HCT116 (cell line): Measurements from ENCODE around the gene TMC4. TPM values are rescaled to one million over a fixed set of nuclear protein-coding genes. Genes with fewer than 3 reads are reported as not detected.

Experiments
- ATAC-seq: fragments of 200-7000 bp; cut with Tn5 transposase; 2 replicates; pipeline ENCODE4 v1.9.1; 2020; ENCODE audit warnings: mild to moderate bottlenecking, moderate library complexity
- BruUV-seq: library from RNA; stranded (reverse); fragments of 400-500 nt; replicated peaks from 2 replicates; lab custom pipeline; 2021; lab: Mats Ljungman, UMichigan
- CTCF ChIA-PET: fragments of 300-600 bp; sonication (Branson Sonifier 250); formaldehyde crosslinking; loops from one replicate; lab custom pipeline; 2021; ENCODE audit warnings: antibody characterized with exemption; lab: Charles Lee
- POLR2A ChIA-PET: fragments of 300-600, 350-600 bp; sonication (Branson Sonifier 250); formaldehyde crosslinking; loops from one replicate; lab custom pipeline; 2021; ENCODE audit warnings: antibody characterized with exemption; lab: Charles Lee
- RAD21 ChIA-PET, 2 experiments: fragments of 300-600 bp; sonication (Branson Sonifier 250); formaldehyde crosslinking; loops; one replicate each; lab custom pipeline; 2023; ENCODE audit warnings: low total read pairs in 2 of 2; ENCODE audit not compliant: uncharacterized antibody in 2 of 2, unreplicated experiment in 2 of 2, low non-redundant PET in 1 of 2; lab: Charles Lee
- DNase-seq: peaks from one replicate; pipeline ENCODE4 v3.0.0-alpha.2; 2010; ENCODE audit warnings: low read depth, low spot score
- H2AFZ ChIP-seq: fragments of 200-600 bp; shearing (Covaris generic), sonication (generic); 2 replicates; pipeline ENCODE4 v1.6.1; 2017; ENCODE audit warnings: low read depth, mixed run types, mixed read lengths, antibody characterized with exemption, low read length; ENCODE audit not compliant: poor library complexity, severe bottlenecking
- H3K27ac ChIP-seq: 2 replicates; pipeline ENCODE4 v1.5.1; 2012; ENCODE audit warnings: low read depth, low read length
- H3K27me3 ChIP-seq: fragments of 200-600 bp; sonication (generic); 2 replicates; pipeline ENCODE4 v1.6.1; 2016; ENCODE audit warnings: mixed run types, low read length, mixed read lengths; ENCODE audit not compliant: insufficient read depth
- H3K36me3 ChIP-seq, 2 experiments: fragments of 200-500 bp in 1 of 2; fragments of 200-600 bp in 1 of 2; sonication (Bioruptor generic) in 1 of 2; sonication (generic) in 1 of 2; 2 replicates each; pipeline versions ENCODE4 v1.5.1 to v1.6.1; 2014 to 2016; ENCODE audit warnings: low read length in 2 of 2, inconsistent platforms in 1 of 2, mixed read lengths in 1 of 2, mixed run types in 1 of 2; ENCODE audit not compliant: insufficient read depth in 2 of 2, control insufficient read depth in 1 of 2
- H3K4me1 ChIP-seq, 2 experiments: fragments of 200-600 bp in 1 of 2; sonication (generic) in 1 of 2; 2 replicates each; pipeline versions ENCODE4 v1.5.1 to v1.6.1; 2012 to 2017; ENCODE audit warnings: low read length in 2 of 2, inconsistent platforms in 1 of 2, mild to moderate bottlenecking in 1 of 2, mixed read lengths in 1 of 2, mixed run types in 1 of 2, moderate library complexity in 1 of 2; ENCODE audit not compliant: insufficient read depth in 2 of 2, control insufficient read depth in 1 of 2
- H3K4me2 ChIP-seq: fragments of 200-600 bp; sonication (generic); 2 replicates; pipeline ENCODE4 v1.6.1; 2017; ENCODE audit warnings: mixed run types, low read length, mixed read lengths
- H3K4me3 ChIP-seq, 2 experiments: fragments of 200-600 bp in 1 of 2; sonication (generic) in 1 of 2; replicated peaks in 1 of 2; 2 replicates each; pipeline ENCODE4 v1.5.1; 2011 to 2016; ENCODE audit warnings: low read length in 2 of 2, control low read depth in 1 of 2, low read depth in 1 of 2, mild to moderate bottlenecking in 1 of 2, mixed read lengths in 1 of 2, mixed run types in 1 of 2
- H3K79me2 ChIP-seq: fragments of 200-600 bp; sonication (generic); 2 replicates; pipeline ENCODE4 v1.6.1; 2017; ENCODE audit warnings: mild to moderate bottlenecking, mixed run types, low read length, moderate library complexity, mixed read lengths; ENCODE audit not compliant: insufficient read depth
- H3K9ac ChIP-seq: fragments of 200-600 bp; sonication (generic); 2 replicates; pipeline ENCODE4 v1.6.1; 2016; ENCODE audit warnings: low read length, mixed read lengths
- H3K9me2 ChIP-seq: fragments of 200-600 bp; sonication (generic), shearing (Covaris generic); 2 replicates; pipeline ENCODE4 v1.6.1; 2017; ENCODE audit warnings: mixed run types, mild to moderate bottlenecking, moderate library complexity; ENCODE audit not compliant: insufficient read depth
- H3K9me3 ChIP-seq, 2 experiments: fragments of 200-500 bp in 1 of 2; fragments of 200-600 bp in 1 of 2; sonication (Bioruptor generic) in 1 of 2; sonication (generic) in 1 of 2; 2 replicates each; pipeline ENCODE4 v1.6.1; 2014 to 2017; ENCODE audit warnings: low read length in 2 of 2, mixed read lengths in 2 of 2, inconsistent platforms in 1 of 2, low read depth in 1 of 2, mild to moderate bottlenecking in 1 of 2, mixed run types in 1 of 2, moderate library complexity in 1 of 2; ENCODE audit not compliant: control insufficient read depth in 1 of 2, insufficient read depth in 1 of 2
- H4K20me1 ChIP-seq: fragments of 200-600 bp; sonication (generic), shearing (Covaris generic); 2 replicates; pipeline ENCODE4 v1.6.1; 2017; ENCODE audit warnings: mixed run types, mild to moderate bottlenecking, moderate library complexity; ENCODE audit not compliant: insufficient read depth
- ATF3 ChIP-seq: IDR thresholded peaks from 2 replicates; pipeline ENCODE4 v1.6.1; 2012
- CBX3 ChIP-seq: IDR thresholded peaks from 2 replicates; pipeline ENCODE4 v1.6.1; 2012; ENCODE audit warnings: low read depth
- CEBPB ChIP-seq: IDR thresholded peaks from 2 replicates; pipeline ENCODE4 v1.6.1; 2012; ENCODE audit warnings: low read depth
- CTCF ChIP-seq, 3 experiments: fragments of 200-600 bp in 1 of 3; sonication (generic) in 1 of 3; IDR thresholded peaks in 2 of 3; conservative IDR thresholded peaks in 1 of 3; 2 replicates each; pipeline ENCODE4 v1.5.1; 2012 to 2017; ENCODE audit warnings: low read depth in 2 of 3, low read length in 2 of 3, antibody characterized with exemption in 1 of 3, borderline replicate concordance in 1 of 3, control low read depth in 1 of 3, mild to moderate bottlenecking in 1 of 3, mixed read lengths in 1 of 3, mixed run types in 1 of 3, moderate library complexity in 1 of 3; ENCODE audit not compliant: insufficient read depth in 1 of 3
- ELF1 ChIP-seq: IDR thresholded peaks from 2 replicates; pipeline ENCODE4 v1.6.1; 2012; ENCODE audit warnings: low read depth, borderline replicate concordance
- EZH2phosphoT487 ChIP-seq: fragments of 200-600 bp; IDR thresholded peaks from 2 replicates; pipeline ENCODE4 v1.6.1; 2018; ENCODE audit warnings: antibody characterized with exemption, borderline replicate concordance
- FOSL1 ChIP-seq: IDR thresholded peaks from 2 replicates; pipeline ENCODE4 v1.6.1; 2012; ENCODE audit warnings: low read depth
- JUND ChIP-seq: IDR thresholded peaks from 2 replicates; pipeline ENCODE4 v1.6.1; 2012
- MAX ChIP-seq: IDR thresholded peaks from 2 replicates; pipeline ENCODE4 v1.6.1; 2012
- POLR2A ChIP-seq: IDR thresholded peaks from 2 replicates; pipeline ENCODE4 v1.7.0; 2011; ENCODE audit warnings: borderline replicate concordance; ENCODE audit not compliant: insufficient read depth, insufficient read length; ENCODE audit errors: extremely low read depth
- POLR2AphosphoS5 ChIP-seq: IDR thresholded peaks from 2 replicates; pipeline ENCODE4 v1.6.1; 2011; ENCODE audit warnings: mild to moderate bottlenecking, low read depth, low read length, moderate library complexity
- RAD21 ChIP-seq: IDR thresholded peaks from 2 replicates; pipeline ENCODE4 v1.6.1; 2012; ENCODE audit warnings: low read depth, mild to moderate bottlenecking
- REST ChIP-seq: IDR thresholded peaks from 2 replicates; pipeline ENCODE4 v1.6.1; 2012; ENCODE audit warnings: low read depth
- SP1 ChIP-seq: IDR thresholded peaks from 2 replicates; pipeline ENCODE4 v1.6.1; 2012; ENCODE audit warnings: low read depth
- SRF ChIP-seq: IDR thresholded peaks from 2 replicates; pipeline ENCODE4 v1.6.1; 2012; ENCODE audit warnings: low read depth
- TCF7L2 ChIP-seq: IDR thresholded peaks from 2 replicates; pipeline ENCODE4 v1.7.0; 2011; ENCODE audit warnings: borderline replicate concordance, inconsistent platforms; ENCODE audit not compliant: insufficient read depth, insufficient read length; ENCODE audit errors: extremely low read depth
- YY1 ChIP-seq: IDR thresholded peaks from 2 replicates; pipeline ENCODE4 v1.6.1; 2011; ENCODE audit warnings: low read length, low read depth, moderate library complexity, mild to moderate bottlenecking; ENCODE audit not compliant: insufficient replicate concordance; ENCODE audit errors: extremely low read depth
- ZBTB33 ChIP-seq: IDR thresholded peaks from 2 replicates; pipeline ENCODE4 v1.6.1; 2011; ENCODE audit warnings: mild to moderate bottlenecking, low read length, moderate library complexity; ENCODE audit not compliant: insufficient replicate concordance; ENCODE audit errors: extremely low read depth
- ZFX ChIP-seq: fragments of 450-650 bp; IDR thresholded peaks from 2 replicates; pipeline ENCODE4 v1.6.1; 2017
- ZNF274 ChIP-seq: fragments of 200-500 bp; sonication (Bioruptor generic); IDR thresholded peaks from 2 replicates; pipeline ENCODE4 v1.6.1; 2014; ENCODE audit warnings: mild to moderate bottlenecking, low read depth, low read length, inconsistent platforms
- intact Hi-C: fragments of 100-400 bp; cut with micrococcal nuclease; formaldehyde crosslinking; loops from 2 replicates; pipeline ENCODE4 v1.10.0; 2022
- total RNA-seq: library from RNA; stranded (reverse); gene quantifications from one replicate; pipeline ENCODE4 v1.2.1, GENCODE V29; 2021; ENCODE audit not compliant: unreplicated experiment

The TMC4 gene
- total RNA-seq, 1 experiment from 2014 or later, result 60.3 TPM

- RAD21 ChIA-PET, result no interaction called here
- H2AFZ ChIP-seq, result no peak overlapping the region
- no peaks in the 10 kb centered on the region for H3K9me2 ChIP-seq
- no TSS peak for BruUV-seq
- DNase-seq (no peak), ATAC-seq (no peak)
- TF ChIP-seq TCF7L2, result no peak
- no peak for TF ChIP-seq ELF1
- TF ChIP-seq CTCF (IDR thresholded peaks at IDR 0.05 in 2 of 3, conservative IDR thresholded peaks at IDR 0.05 in 1 of 3; ENCODE audit: borderline replicate concordance in 1 of 3, insufficient read depth in 1 of 3, low read depth in 2 of 3, low read length in 2 of 3), result no peak
- no peak for TF ChIP-seq ZNF274
- no peak for TF ChIP-seq CEBPB
- no peak for TF ChIP-seq MAX
- TF ChIP-seq REST, result no peak
- no peak for TF ChIP-seq FOSL1
- no peak for TF ChIP-seq SRF
- TF ChIP-seq SP1, result no peak
- TF ChIP-seq ZBTB33, result no peak
- no peak for TF ChIP-seq CBX3
- TF ChIP-seq POLR2A, result no peak
- no peak for TF ChIP-seq ZFX
- TF ChIP-seq RAD21, result no peak
- no peak for TF ChIP-seq YY1
- TF ChIP-seq ATF3, result no peak
- TF ChIP-seq POLR2AphosphoS5, result no peak
- TF ChIP-seq JUND, result no peak
- no peak for TF ChIP-seq EZH2phosphoT487
- no peaks in the 10 kb centered on the region for H4K20me1 ChIP-seq
- no peak overlapping the region for H3K4me3 ChIP-seq
- peaks cover 19 to 41% of the 10 kb centered on the region in 2 experiments for H3K4me1 ChIP-seq
- H3K36me3 ChIP-seq, result no peaks in the 10 kb centered on the region
- CTCF ChIA-PET, result interaction anchor here (1.5 kb wide), 1 partner anchor 8 kb away, joined by 4 read pairs; the partner anchor contains the start of gene TMC4
- POLR2A ChIA-PET, result interaction anchor here (0.6 to 0.8 kb wide), 2 partner anchors 28 to 183 kb away, joined by 3 read pairs; partner anchors contain the start of gene CNOT3
- no peak overlapping the region for H3K9ac ChIP-seq
- no peaks in the 10 kb centered on the region for H3K9me3 ChIP-seq
- intact Hi-C loops, result no loop called here
- no peaks in the 10 kb centered on the region for H3K27me3 ChIP-seq
- H3K27ac ChIP-seq, result no peak overlapping the region
- no peaks in the 10 kb centered on the region; the same call in 1 of the 2 replicates for H3K79me2 ChIP-seq
- H3K4me2 ChIP-seq, result no peak overlapping the region
Measured at GRCh38 chr19:54165222-54165621, 7.7 kb downstream of the TMC4 start.
